ENCODE data around the gene PAFAH1B1. TPM values are rescaled to one million over a fixed set of nuclear protein-coding genes. Genes with fewer than 3 reads are reported as not detected.
"Not testable (repeated sequence)": the region's sequence is repeated elsewhere in the genome, so short reads cannot be mapped to it uniquely, and the experiment has no call there.

The PAFAH1B1 gene
- total RNA-seq, 2 experiments from 2014 or later: 159 to 168 TPM

DNA sequence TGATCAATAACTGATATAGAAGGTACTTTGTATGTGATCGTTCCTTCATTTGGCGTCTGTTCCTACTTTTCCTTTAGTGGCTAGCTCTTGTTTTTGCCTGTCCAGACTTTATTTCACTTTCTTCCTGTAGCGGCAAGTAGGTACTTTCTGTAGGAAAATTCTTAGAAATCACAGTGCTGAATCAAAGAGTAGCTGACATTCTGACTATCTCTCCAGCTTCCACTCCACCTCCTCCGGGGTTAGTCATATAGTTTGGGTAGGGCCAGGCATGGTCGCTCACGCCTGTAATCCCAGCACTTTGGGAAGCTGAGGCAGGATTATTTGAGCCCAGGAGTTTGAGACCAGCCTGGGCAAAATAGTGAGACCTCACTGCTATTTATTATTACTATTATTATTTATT lies 29.9 kb upstream of the PAFAH1B1 start:
- H3K9me3 Mint-ChIP-seq: peaks cover 2% of the 10 kb centered on the region
- intact Hi-C loops (cut with micrococcal nuclease): no loop called here
- ChIA-PET CTCF (no interaction called here), POLR2A (interaction anchor here (0.6 kb wide), 1 partner anchor 433 kb away, joined by 3 read pairs; no protein-coding TSS in a partner anchor)
- no peaks in the 10 kb centered on the region for H3K36me3 Mint-ChIP-seq (ENCODE audit: low read depth)
- H3K27me3 Mint-ChIP-seq: no peaks in the 10 kb centered on the region
- ATAC-seq (no peak), DNase-seq (no peak)
- H3K4me1 Mint-ChIP-seq (ENCODE audit: low read depth): peaks cover 7% of the 10 kb centered on the region
- H3K27ac Mint-ChIP-seq: no peak overlapping the region
- TF ChIP-seq, protein P1, sequence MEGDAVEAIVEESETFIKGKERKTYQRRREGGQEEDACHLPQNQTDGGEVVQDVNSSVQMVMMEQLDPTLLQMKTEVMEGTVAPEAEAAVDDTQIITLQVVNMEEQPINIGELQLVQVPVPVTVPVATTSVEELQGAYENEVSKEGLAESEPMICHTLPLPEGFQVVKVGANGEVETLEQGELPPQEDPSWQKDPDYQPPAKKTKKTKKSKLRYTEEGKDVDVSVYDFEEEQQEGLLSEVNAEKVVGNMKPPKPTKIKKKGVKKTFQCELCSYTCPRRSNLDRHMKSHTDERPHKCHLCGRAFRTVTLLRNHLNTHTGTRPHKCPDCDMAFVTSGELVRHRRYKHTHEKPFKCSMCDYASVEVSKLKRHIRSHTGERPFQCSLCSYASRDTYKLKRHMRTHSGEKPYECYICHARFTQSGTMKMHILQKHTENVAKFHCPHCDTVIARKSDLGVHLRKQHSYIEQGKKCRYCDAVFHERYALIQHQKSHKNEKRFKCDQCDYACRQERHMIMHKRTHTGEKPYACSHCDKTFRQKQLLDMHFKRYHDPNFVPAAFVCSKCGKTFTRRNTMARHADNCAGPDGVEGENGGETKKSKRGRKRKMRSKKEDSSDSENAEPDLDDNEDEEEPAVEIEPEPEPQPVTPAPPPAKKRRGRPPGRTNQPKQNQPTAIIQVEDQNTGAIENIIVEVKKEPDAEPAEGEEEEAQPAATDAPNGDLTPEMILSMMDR (IDR thresholded peaks at IDR 0.05): no peak
- no peak overlapping the region for H3K4me3 Mint-ChIP-seq

DNA sequence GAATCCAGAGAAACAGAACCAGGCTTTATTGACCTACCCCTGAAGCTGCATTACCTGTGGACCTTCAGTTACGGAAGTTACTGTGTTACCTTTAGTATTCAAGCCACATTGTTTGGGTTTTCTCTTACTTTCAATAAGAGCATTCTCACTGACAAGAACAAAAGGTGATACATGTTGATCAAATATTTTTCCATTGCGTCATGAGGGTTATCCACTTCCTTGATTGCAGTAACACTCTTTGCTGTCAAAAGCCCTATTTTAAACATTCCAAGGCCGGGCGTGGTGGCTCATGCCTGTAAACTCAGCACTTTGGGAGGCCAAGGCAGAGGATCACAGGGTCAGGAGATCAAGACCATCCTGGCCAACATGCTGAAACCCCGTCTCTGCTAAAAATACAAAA lies 28.6 kb upstream of the PAFAH1B1 start:
- H3K4me3 Mint-ChIP-seq: no peak overlapping the region
- POLR2A ChIA-PET: no interaction called here
- H3K36me3 Mint-ChIP-seq (ENCODE audit: low read depth): no peaks in the 10 kb centered on the region
- intact Hi-C loops (cut with micrococcal nuclease): no loop called here
- peaks cover 7% of the 10 kb centered on the region for H3K4me1 Mint-ChIP-seq (ENCODE audit: low read depth)
- no peak overlapping the region for H3K27ac Mint-ChIP-seq
- peaks cover 2% of the 10 kb centered on the region for H3K9me3 Mint-ChIP-seq
- DNase-seq (no peak), ATAC-seq (no peak)
- TF ChIP-seq, protein P1 (IDR thresholded peaks at IDR 0.05): no peak
- CTCF ChIA-PET: no interaction called here
- H3K27me3 Mint-ChIP-seq: no peaks in the 10 kb centered on the region

- Mint-ChIP-seq H3K9me3 (peaks cover under 1% of the 10 kb centered on the region), H3K27me3 (no peaks in the 10 kb centered on the region), H3K27ac (no peak overlapping the region), H3K4me3 (no peak overlapping the region), H3K36me3 (ENCODE audit: low read depth) (no peaks in the 10 kb centered on the region), H3K4me1 (ENCODE audit: low read depth) (peaks cover 9% of the 10 kb centered on the region)
- ChIA-PET POLR2A (no interaction called here), CTCF (no interaction called here)
- ATAC-seq (no peak), DNase-seq (no peak)
- TF ChIP-seq, protein P1 (IDR thresholded peaks at IDR 0.05): no peak
- intact Hi-C loops (cut with micrococcal nuclease): no loop called here
Observed at GRCh38 chr17:2566056-2566455, 27.4 kb upstream of the PAFAH1B1 start.

DNA sequence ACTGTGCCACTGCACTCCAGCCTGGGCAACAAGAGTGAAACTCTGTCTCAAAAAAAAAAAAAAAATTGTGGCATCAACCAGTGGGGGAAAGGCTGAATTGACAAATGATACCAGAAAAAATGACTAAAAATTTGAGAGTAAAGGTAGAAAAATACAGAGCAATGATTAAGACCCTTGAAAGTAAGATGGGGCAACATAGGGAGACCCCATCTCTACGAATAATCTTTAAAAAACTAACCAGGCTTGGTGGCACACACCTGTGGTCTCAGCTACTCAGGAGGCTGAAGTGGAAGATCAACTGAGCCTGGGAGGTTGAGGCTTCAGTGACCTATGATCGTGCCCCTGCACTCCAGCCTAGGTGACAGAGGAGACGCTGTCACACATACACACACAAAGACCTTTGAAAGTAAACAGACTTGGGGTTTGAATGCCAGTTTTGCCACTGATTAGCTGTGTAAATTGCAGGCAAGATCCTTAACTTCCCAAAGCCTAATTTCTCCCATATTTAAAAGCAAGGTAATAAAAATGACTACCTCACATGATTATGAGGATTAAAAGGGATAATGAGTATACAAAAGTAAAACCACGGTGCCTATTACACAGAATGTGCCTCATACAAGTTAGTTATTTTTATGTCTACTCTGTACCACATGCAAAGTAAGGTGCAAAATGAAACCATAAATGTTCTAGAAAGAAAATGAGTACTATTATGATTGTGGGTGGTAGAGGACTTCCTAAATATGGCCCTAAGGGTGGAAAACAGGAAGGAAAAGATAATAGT lies 21.7 kb upstream of the PAFAH1B1 start:
- ChIA-PET CTCF (no interaction called here), POLR2A (interaction anchor here (1.3 kb wide), 1 partner anchor 9 kb away, joined by 3 read pairs; no protein-coding TSS in a partner anchor)
- Mint-ChIP-seq H3K36me3 (ENCODE audit: low read depth) (no peaks in the 10 kb centered on the region), H3K4me3 (no peak overlapping the region), H3K4me1 (ENCODE audit: low read depth) (peaks cover 7% of the 10 kb centered on the region), H3K27me3 (no peaks in the 10 kb centered on the region), H3K27ac (no peak overlapping the region), H3K9me3 (no peaks in the 10 kb centered on the region)
- intact Hi-C loops (cut with micrococcal nuclease): no loop called here
- ATAC-seq (peak; percentile 64), DNase-seq (no peak)
- TF ChIP-seq, protein P1 (IDR thresholded peaks at IDR 0.05): no peak

DNA sequence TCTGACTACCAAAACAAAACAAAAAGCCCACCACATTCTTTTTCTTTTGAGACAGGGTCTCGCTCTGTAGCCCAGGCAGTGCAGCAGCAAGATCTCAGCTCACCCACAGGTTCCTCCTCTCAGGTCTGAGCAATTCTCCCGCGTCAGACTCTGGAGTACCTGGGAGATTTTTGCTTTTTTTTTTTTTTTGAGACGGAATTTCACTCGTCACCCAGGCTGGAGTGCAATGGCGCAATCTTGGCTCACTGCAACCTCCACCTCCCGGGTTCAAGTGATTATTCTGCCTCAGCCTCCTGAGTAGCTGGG lies 21.2 kb upstream of the PAFAH1B1 start:
- ATAC-seq; H3K4me3 Mint-ChIP-seq; DNase-seq; H3K9me3 Mint-ChIP-seq; CTCF ChIA-PET; H3K27ac Mint-ChIP-seq; H3K4me1 Mint-ChIP-seq (ENCODE audit: low read depth); intact Hi-C loops (cut with micrococcal nuclease); POLR2A ChIA-PET; H3K27me3 Mint-ChIP-seq; H3K36me3 Mint-ChIP-seq (ENCODE audit: low read depth): not testable (repeated sequence)
